ENCODE results near the gene PNPLA8. TPM values are rescaled to one million over a fixed set of nuclear protein-coding genes. Genes with fewer than 3 reads are reported as not detected.
"Not testable (repeated sequence)": the region's sequence is repeated elsewhere in the genome, so short reads cannot be mapped to it uniquely, and the experiment has no call there.

The PNPLA8 gene
- total and polyA plus RNA-seq, 2 donors from 2014 or later: 17.7 to 33.9 TPM

GRCh38 chr7:108557191-108557590, 31.3 kb upstream of the PNPLA8 start:
- Histone ChIP-seq H3K27me3 (ENCODE audit: control insufficient read depth, insufficient read depth, low read length) (no peaks in the 10 kb centered on the region), H3K27ac (ENCODE audit: low read depth in 2 of 2, low read length in 2 of 2) (no peak overlapping the region), H3K4me1 (ENCODE audit: control insufficient read depth in 2 of 3, insufficient read depth in 2 of 3, low read depth in 1 of 3, low read length in 3 of 3) (no peaks in the 10 kb centered on the region), H3K9ac (ENCODE audit: low read length in 3 of 3) (no peak overlapping the region), H3K4me3 (ENCODE audit: low read length in 3 of 3) (no peak overlapping the region), H3K36me3 (ENCODE audit: control insufficient read depth in 2 of 3, insufficient read depth in 3 of 3, low read length in 3 of 3) (no peaks in the 10 kb centered on the region), H3K9me3 (ENCODE audit: control insufficient read depth in 2 of 3, insufficient read depth in 1 of 3, low read length in 3 of 3) (peaks cover 0 to 11% (median 0%) of the 10 kb centered on the region in 3 donors)
- FAIRE-seq (no peak), DNase-seq (no peak)
- no peak for TF ChIP-seq CTCF (IDR thresholded peaks at IDR 0.05; ENCODE audit: borderline replicate concordance, extremely low read depth, insufficient read depth)
- intact Hi-C loops (cut with DNase I): no loop called here

GRCh38 chr7:108556665-108557064, 30.7 kb upstream of the PNPLA8 start:
- H3K27ac ChIP-seq (ENCODE audit: low read depth in 2 of 2, low read length in 2 of 2); intact Hi-C loops (cut with DNase I); H3K9ac ChIP-seq (ENCODE audit: low read length in 3 of 3); H3K27me3 ChIP-seq (ENCODE audit: control insufficient read depth, insufficient read depth, low read length); H3K4me1 ChIP-seq (ENCODE audit: control insufficient read depth in 2 of 3, insufficient read depth in 2 of 3, low read depth in 1 of 3, low read length in 3 of 3); H3K36me3 ChIP-seq (ENCODE audit: control insufficient read depth in 2 of 3, insufficient read depth in 3 of 3, low read length in 3 of 3); DNase-seq; FAIRE-seq; H3K4me3 ChIP-seq (ENCODE audit: low read length in 3 of 3): not testable (repeated sequence)
- peaks cover 0 to 11% (median 0%) of the 10 kb centered on the region in 3 donors for H3K9me3 ChIP-seq (ENCODE audit: control insufficient read depth in 2 of 3, insufficient read depth in 1 of 3, low read length in 3 of 3)

- H3K36me3 ChIP-seq (ENCODE audit: control insufficient read depth in 2 of 3, insufficient read depth in 3 of 3, low read length in 3 of 3); H3K27ac ChIP-seq (ENCODE audit: low read depth in 2 of 2, low read length in 2 of 2); H3K9me3 ChIP-seq (ENCODE audit: control insufficient read depth in 2 of 3, insufficient read depth in 1 of 3, low read length in 3 of 3); H3K4me3 ChIP-seq (ENCODE audit: low read length in 3 of 3); FAIRE-seq; intact Hi-C loops (cut with DNase I); H3K9ac ChIP-seq (ENCODE audit: low read length in 3 of 3); DNase-seq; H3K27me3 ChIP-seq (ENCODE audit: control insufficient read depth, insufficient read depth, low read length); H3K4me1 ChIP-seq (ENCODE audit: control insufficient read depth in 2 of 3, insufficient read depth in 2 of 3, low read depth in 1 of 3, low read length in 3 of 3): not testable (repeated sequence)
Observed at GRCh38 chr7:108548141-108548896, 22.4 kb upstream of the PNPLA8 start.

- FAIRE-seq (no peak), DNase-seq (no peak)
- no peaks in the 10 kb centered on the region for H3K4me1 ChIP-seq (ENCODE audit: control insufficient read depth in 2 of 3, insufficient read depth in 2 of 3, low read depth in 1 of 3, low read length in 3 of 3)
- H3K9ac ChIP-seq (ENCODE audit: low read length in 3 of 3): no peak overlapping the region
- H3K9me3 ChIP-seq (ENCODE audit: control insufficient read depth in 2 of 3, insufficient read depth in 1 of 3, low read length in 3 of 3): no peaks in the 10 kb centered on the region
- intact Hi-C loops (cut with DNase I): no loop called here
- H3K4me3 ChIP-seq (ENCODE audit: low read length in 3 of 3): no peak overlapping the region
- no peak for TF ChIP-seq CTCF (IDR thresholded peaks at IDR 0.05; ENCODE audit: borderline replicate concordance, extremely low read depth, insufficient read depth)
- H3K36me3 ChIP-seq (ENCODE audit: control insufficient read depth in 2 of 3, insufficient read depth in 3 of 3, low read length in 3 of 3): no peaks in the 10 kb centered on the region
- no peak overlapping the region for H3K27ac ChIP-seq (ENCODE audit: low read depth in 2 of 2, low read length in 2 of 2)
- no peaks in the 10 kb centered on the region for H3K27me3 ChIP-seq (ENCODE audit: control insufficient read depth, insufficient read depth, low read length)
Observed at GRCh38 chr7:108541478-108541877, 15.5 kb upstream of the PNPLA8 start.

- DNase-seq; FAIRE-seq; H3K27ac ChIP-seq (ENCODE audit: low read depth in 2 of 2, low read length in 2 of 2); H3K9me3 ChIP-seq (ENCODE audit: control insufficient read depth in 2 of 3, insufficient read depth in 1 of 3, low read length in 3 of 3); H3K4me3 ChIP-seq (ENCODE audit: low read length in 3 of 3); H3K4me1 ChIP-seq (ENCODE audit: control insufficient read depth in 2 of 3, insufficient read depth in 2 of 3, low read depth in 1 of 3, low read length in 3 of 3); intact Hi-C loops (cut with DNase I); H3K27me3 ChIP-seq (ENCODE audit: control insufficient read depth, insufficient read depth, low read length); H3K9ac ChIP-seq (ENCODE audit: low read length in 3 of 3); H3K36me3 ChIP-seq (ENCODE audit: control insufficient read depth in 2 of 3, insufficient read depth in 3 of 3, low read length in 3 of 3): not testable (repeated sequence)
Observed at GRCh38 chr7:108538685-108539084, 12.8 kb upstream of the PNPLA8 start.

GRCh38 chr7:108538236-108538635, 12.3 kb upstream of the PNPLA8 start:
- H3K36me3 ChIP-seq (ENCODE audit: control insufficient read depth in 2 of 3, insufficient read depth in 3 of 3, low read length in 3 of 3); H3K27ac ChIP-seq (ENCODE audit: low read depth in 2 of 2, low read length in 2 of 2); H3K9me3 ChIP-seq (ENCODE audit: control insufficient read depth in 2 of 3, insufficient read depth in 1 of 3, low read length in 3 of 3); intact Hi-C loops (cut with DNase I); DNase-seq; H3K4me1 ChIP-seq (ENCODE audit: control insufficient read depth in 2 of 3, insufficient read depth in 2 of 3, low read depth in 1 of 3, low read length in 3 of 3); H3K4me3 ChIP-seq (ENCODE audit: low read length in 3 of 3); FAIRE-seq; H3K27me3 ChIP-seq (ENCODE audit: control insufficient read depth, insufficient read depth, low read length); H3K9ac ChIP-seq (ENCODE audit: low read length in 3 of 3): not testable (repeated sequence)

Measured in kidney (tissue), 14 donors.